Vagina (tissue), 2 donors: ENCODE measurements around the gene CYP4F22. TPM values are rescaled to one million over a fixed set of nuclear protein-coding genes. Genes with fewer than 3 reads are reported as not detected.

Experiments used
- DNase-seq, 2 donors: peaks; one replicate each; pipeline ENCODE4 v3.0.0-alpha.2; 2017; ENCODE audit errors: extremely low spot score in 2 of 2
- H3K27ac ChIP-seq: fragments of 200-600 bp; sonication (generic); one replicate; pipeline ENCODE4 v1.5.1; 2019
- H3K27me3 ChIP-seq: fragments of 200-600 bp; sonication (generic); one replicate; pipeline ENCODE4 v1.5.1; 2019
- H3K36me3 ChIP-seq, 2 donors: fragments of 200-600 bp; sonication (generic); one replicate each; pipeline ENCODE4 v1.5.1; 2017 to 2019
- H3K4me1 ChIP-seq: fragments of 200-600 bp; sonication (generic); one replicate; pipeline ENCODE4 v1.5.1; 2019
- H3K4me3 ChIP-seq, 2 donors: fragments of 200-600 bp; sonication (generic); 1 replicate in 1 of 2; 2 replicates in 1 of 2; pipeline ENCODE4 v1.5.1; 2016 to 2019
- H3K9me3 ChIP-seq: fragments of 200-600 bp; sonication (generic); one replicate; pipeline ENCODE4 v1.5.1; 2019
- POLR2A ChIP-seq, 2 donors: fragments of 450-650 bp; IDR thresholded peaks; one replicate each; pipeline ENCODE4 v1.6.1; 2017; ENCODE audit warnings: antibody characterized with exemption in 2 of 2, mild to moderate bottlenecking in 2 of 2, moderate library complexity in 2 of 2
- POLR2AphosphoS5 ChIP-seq, 2 donors: sonication (generic); formaldehyde crosslinking; IDR thresholded peaks; one replicate each; pipeline ENCODE4 v1.9.0; 2017; ENCODE audit warnings: antibody characterized with exemption in 2 of 2, mild to moderate bottlenecking in 2 of 2, low read depth in 1 of 2; ENCODE audit not compliant: insufficient read depth in 1 of 2
- intact Hi-C: fragments of 100-400 bp; cut with DNase I; formaldehyde crosslinking; loops from one replicate; pipeline ENCODE4 v1.15.1; 2023
- total RNA-seq: library from RNA; depleted of rRNA; stranded (reverse); fragments of >200 nt; gene quantifications from one replicate; pipeline ENCODE4 v1.2.3, GENCODE V29; 2016
- TF ChIP-seq, protein P1 (sequence below), 3 experiments: fragments of 450-650 bp in 2 of 3; fragments of 200-600 bp in 1 of 3; sonication (generic) in 1 of 3; IDR thresholded peaks; one replicate each; pipeline ENCODE4 v1.5.1; 2017 to 2019; ENCODE audit warnings: antibody characterized with exemption in 3 of 3, mild to moderate bottlenecking in 2 of 3, moderate library complexity in 2 of 3

Gene CYP4F22
- total RNA-seq, 1 donor from 2014 or later, result 12.3 TPM

DNA sequence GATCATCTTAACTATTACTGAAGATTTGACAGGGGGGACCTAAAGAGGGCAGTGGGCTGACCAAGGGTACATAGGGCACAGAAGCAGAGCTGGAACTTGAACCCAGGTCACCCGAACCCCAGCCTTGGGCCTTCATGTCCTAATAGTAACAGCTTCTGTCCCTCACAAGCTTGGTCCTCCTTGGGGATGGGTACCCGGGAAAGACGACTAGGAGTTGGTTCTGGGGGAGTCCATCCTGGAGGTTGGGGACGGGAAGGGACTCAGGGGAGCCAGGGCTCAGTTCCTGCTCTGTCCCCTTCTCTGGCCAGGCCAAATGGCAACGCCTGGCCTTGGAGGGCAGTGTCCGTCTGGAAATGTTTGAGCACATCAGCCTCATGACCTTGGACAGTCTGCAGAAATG is 67.1 kb downstream of the CYP4F22 start:
- H3K27ac ChIP-seq, result no peak overlapping the region
- intact Hi-C loops, result no loop called here
- H3K4me1 ChIP-seq, result no peaks in the 10 kb centered on the region
- H3K36me3 ChIP-seq, result no peaks in the 10 kb centered on the region
- TF ChIP-seq POLR2AphosphoS5 (IDR thresholded peaks at IDR 0.05; ENCODE audit: insufficient read depth in 1 of 2, low read depth in 1 of 2) (no peak), POLR2A (IDR thresholded peaks at IDR 0.05) (no peak)
- TF ChIP-seq, protein P1, sequence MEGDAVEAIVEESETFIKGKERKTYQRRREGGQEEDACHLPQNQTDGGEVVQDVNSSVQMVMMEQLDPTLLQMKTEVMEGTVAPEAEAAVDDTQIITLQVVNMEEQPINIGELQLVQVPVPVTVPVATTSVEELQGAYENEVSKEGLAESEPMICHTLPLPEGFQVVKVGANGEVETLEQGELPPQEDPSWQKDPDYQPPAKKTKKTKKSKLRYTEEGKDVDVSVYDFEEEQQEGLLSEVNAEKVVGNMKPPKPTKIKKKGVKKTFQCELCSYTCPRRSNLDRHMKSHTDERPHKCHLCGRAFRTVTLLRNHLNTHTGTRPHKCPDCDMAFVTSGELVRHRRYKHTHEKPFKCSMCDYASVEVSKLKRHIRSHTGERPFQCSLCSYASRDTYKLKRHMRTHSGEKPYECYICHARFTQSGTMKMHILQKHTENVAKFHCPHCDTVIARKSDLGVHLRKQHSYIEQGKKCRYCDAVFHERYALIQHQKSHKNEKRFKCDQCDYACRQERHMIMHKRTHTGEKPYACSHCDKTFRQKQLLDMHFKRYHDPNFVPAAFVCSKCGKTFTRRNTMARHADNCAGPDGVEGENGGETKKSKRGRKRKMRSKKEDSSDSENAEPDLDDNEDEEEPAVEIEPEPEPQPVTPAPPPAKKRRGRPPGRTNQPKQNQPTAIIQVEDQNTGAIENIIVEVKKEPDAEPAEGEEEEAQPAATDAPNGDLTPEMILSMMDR (IDR thresholded peaks at IDR 0.05), result no peak
- DNase-seq, result no peak
- no peaks in the 10 kb centered on the region for H3K9me3 ChIP-seq
- no peaks in the 10 kb centered on the region for H3K27me3 ChIP-seq
- no peak overlapping the region for H3K4me3 ChIP-seq

DNA sequence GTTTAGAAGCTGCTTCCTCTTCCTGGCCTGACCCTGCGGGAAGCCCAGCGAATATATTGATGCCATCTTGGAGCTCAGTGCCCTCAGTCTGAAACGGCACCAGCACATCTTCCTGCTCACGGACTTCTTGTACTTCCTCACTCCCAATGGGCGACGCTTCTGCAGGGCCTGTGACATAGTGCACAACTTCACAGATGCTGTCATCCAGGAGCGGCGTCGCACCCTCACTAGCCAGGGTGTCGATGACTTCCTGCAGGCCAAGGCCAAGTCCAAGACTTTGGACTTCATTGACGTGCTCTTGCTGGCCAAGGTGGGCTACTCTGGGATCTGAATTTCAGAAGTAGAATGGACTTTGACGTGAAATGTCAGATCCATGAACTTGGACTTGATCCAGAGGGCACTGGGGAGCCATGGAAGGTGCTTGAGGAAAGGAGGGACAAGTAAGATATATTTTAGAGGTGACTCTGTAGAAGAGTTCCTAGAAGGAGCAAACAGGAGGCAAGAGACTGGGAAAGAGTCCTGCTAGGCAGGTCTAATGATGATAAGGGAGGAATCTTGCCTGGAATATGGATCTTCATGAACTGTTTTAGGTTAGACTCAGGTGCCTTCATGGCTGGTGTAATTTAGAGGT is 68.3 kb downstream of the CYP4F22 start:
- intact Hi-C loops, result no loop called here
- no peaks in the 10 kb centered on the region for H3K36me3 ChIP-seq
- no peaks in the 10 kb centered on the region for H3K4me1 ChIP-seq
- no peak overlapping the region for H3K27ac ChIP-seq
- H3K4me3 ChIP-seq, result no peak overlapping the region
- no peaks in the 10 kb centered on the region for H3K27me3 ChIP-seq
- TF ChIP-seq POLR2A (IDR thresholded peaks at IDR 0.05) (no peak), POLR2AphosphoS5 (IDR thresholded peaks at IDR 0.05; ENCODE audit: insufficient read depth in 1 of 2, low read depth in 1 of 2) (no peak)
- TF ChIP-seq, protein P1 (IDR thresholded peaks at IDR 0.05), result no peak
- H3K9me3 ChIP-seq, result no peaks in the 10 kb centered on the region
- no peak for DNase-seq

DNA sequence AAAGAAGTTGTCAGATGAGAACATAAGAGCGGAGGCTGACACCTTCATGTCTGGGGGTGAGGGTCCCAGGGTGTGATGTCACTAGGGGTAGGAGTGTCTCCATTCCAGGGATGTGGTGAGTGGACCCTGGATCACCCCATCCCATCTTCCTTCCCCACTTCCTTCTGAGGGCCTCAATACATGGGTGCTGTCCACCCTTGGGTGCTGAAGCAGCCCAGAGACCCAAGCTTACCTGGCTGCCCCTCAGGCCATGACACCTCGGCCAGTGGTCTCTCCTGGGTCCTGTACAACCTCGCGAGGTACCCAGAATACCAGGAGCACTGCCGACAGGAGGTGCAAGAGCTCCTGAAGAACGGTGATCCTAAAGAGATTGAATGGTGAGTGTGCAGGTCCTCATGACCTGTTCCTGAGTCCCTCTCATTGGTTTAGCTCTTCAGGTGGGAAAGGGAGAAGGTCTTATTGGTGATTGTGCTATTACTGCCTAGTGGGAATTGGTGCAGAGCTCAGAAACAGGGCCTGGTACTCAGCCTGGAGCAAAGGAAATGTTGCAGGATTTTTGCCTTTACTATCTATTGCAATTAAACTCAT is 69.0 kb downstream of the CYP4F22 start:
- Histone ChIP-seq H3K27ac (no peak overlapping the region), H3K9me3 (no peaks in the 10 kb centered on the region), H3K27me3 (no peaks in the 10 kb centered on the region), H3K4me3 (no peak overlapping the region), H3K4me1 (no peaks in the 10 kb centered on the region), H3K36me3 (no peaks in the 10 kb centered on the region)
- intact Hi-C loops, result no loop called here
- TF ChIP-seq POLR2A (IDR thresholded peaks at IDR 0.05) (no peak), POLR2AphosphoS5 (IDR thresholded peaks at IDR 0.05; ENCODE audit: insufficient read depth in 1 of 2, low read depth in 1 of 2) (no peak)
- TF ChIP-seq, protein P1 (IDR thresholded peaks at IDR 0.05), result no peak
- DNase-seq, result no peak

DNA sequence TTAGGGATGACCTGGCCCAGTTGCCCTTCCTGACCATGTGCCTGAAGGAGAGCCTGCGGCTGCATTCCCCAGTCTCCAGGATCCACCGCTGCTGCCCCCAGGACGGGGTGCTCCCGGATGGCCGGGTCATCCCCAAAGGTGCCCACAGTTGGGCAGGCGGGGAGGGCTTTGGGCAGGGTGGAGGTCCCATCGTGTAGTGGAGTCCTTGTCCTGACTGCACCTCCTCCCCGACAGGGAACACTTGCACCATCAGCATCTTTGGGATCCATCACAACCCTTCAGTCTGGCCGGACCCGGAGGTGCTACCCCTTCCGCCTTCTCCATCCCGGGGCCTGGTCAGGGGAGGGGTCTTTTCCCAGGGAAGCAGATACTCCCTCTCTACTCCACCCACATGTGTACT is 75.0 kb downstream of the CYP4F22 start:
- TF ChIP-seq POLR2AphosphoS5 (IDR thresholded peaks at IDR 0.05; ENCODE audit: insufficient read depth in 1 of 2, low read depth in 1 of 2), result no peak
- TF ChIP-seq POLR2A (IDR thresholded peaks at IDR 0.05), result no peak
- TF ChIP-seq, protein P1 (IDR thresholded peaks at IDR 0.05), result no peak
- Histone ChIP-seq H3K4me1 (no peaks in the 10 kb centered on the region), H3K4me3 (no peak overlapping the region), H3K27ac (no peak overlapping the region), H3K9me3 (no peaks in the 10 kb centered on the region), H3K36me3 (no peaks in the 10 kb centered on the region), H3K27me3 (no peaks in the 10 kb centered on the region)
- intact Hi-C loops, result no loop called here
- no peak for DNase-seq

DNA sequence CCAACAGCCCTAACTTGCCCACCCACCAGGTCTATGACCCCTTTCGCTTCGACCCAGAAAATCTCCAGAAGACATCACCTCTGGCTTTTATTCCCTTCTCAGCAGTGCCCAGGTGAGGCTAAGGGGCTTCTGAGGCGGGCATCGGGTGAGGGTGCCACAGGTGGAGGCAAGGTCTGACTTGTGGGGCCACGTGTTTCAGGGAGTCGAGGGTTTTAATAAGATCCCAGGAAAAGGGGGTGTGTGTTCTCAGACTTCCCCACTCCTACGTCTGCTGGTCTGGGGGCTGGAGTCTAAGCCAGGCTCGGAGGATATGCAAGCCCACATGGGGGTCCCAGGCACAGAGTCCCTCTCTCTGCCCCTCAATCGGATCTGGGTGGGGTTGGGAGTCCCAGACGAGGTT is 75.8 kb downstream of the CYP4F22 start:
- Histone ChIP-seq H3K4me3 (no peak overlapping the region), H3K9me3 (no peaks in the 10 kb centered on the region), H3K36me3 (no peaks in the 10 kb centered on the region), H3K27ac (no peak overlapping the region), H3K4me1 (no peaks in the 10 kb centered on the region), H3K27me3 (no peaks in the 10 kb centered on the region)
- intact Hi-C loops, result no loop called here
- DNase-seq, result no peak
- TF ChIP-seq, protein P1 (IDR thresholded peaks at IDR 0.05), result no peak
- no peak for TF ChIP-seq POLR2A (IDR thresholded peaks at IDR 0.05)
- TF ChIP-seq POLR2AphosphoS5 (IDR thresholded peaks at IDR 0.05; ENCODE audit: insufficient read depth in 1 of 2, low read depth in 1 of 2), result no peak
